KMS-11 (cell line): Measurements from ENCODE around the gene FHIT.

ENCODE experiments used
- H2AFZ ChIP-seq: fragments of 200-600 bp; sonication (generic); 2 replicates; pipeline ENCODE4 v1.6.1; 2016; ENCODE audit warnings: antibody characterized with exemption, mixed run types, low read depth
- H3K27ac ChIP-seq: fragments of 200-600 bp; sonication (generic); 2 replicates; pipeline ENCODE4 v1.6.1; 2016; ENCODE audit warnings: mild to moderate bottlenecking, mixed run types
- H3K27me3 ChIP-seq: fragments of 200-600 bp; sonication (generic); 2 replicates; pipeline ENCODE4 v1.6.1; 2017; ENCODE audit warnings: mild to moderate bottlenecking, low read depth, mixed run types, moderate library complexity; ENCODE audit not compliant: insufficient read depth
- H3K36me3 ChIP-seq: fragments of 200-600 bp; sonication (generic); 2 replicates; pipeline ENCODE4 v1.6.1; 2017; ENCODE audit warnings: mild to moderate bottlenecking, mixed run types; ENCODE audit not compliant: insufficient read depth
- H3K4me1 ChIP-seq: fragments of 200-600 bp; sonication (generic); 2 replicates; pipeline ENCODE4 v1.6.1; 2016; ENCODE audit warnings: mild to moderate bottlenecking, low read depth, mixed run types; ENCODE audit not compliant: poor library complexity, severe bottlenecking
- H3K4me2 ChIP-seq: fragments of 200-600 bp; sonication (generic); 2 replicates; pipeline ENCODE4 v1.7.0; 2016; ENCODE audit warnings: mild to moderate bottlenecking, mixed run types
- H3K4me3 ChIP-seq: fragments of 200-600 bp; sonication (generic); IDR thresholded peaks from 2 replicates; pipeline ENCODE4 v1.6.1; 2017; ENCODE audit warnings: low read depth, low read length, mixed read lengths; ENCODE audit not compliant: insufficient read depth
- H3K79me2 ChIP-seq: fragments of 200-600 bp; sonication (generic); 2 replicates; pipeline ENCODE4 v1.6.1; 2016; ENCODE audit warnings: low read depth, mixed run types; ENCODE audit not compliant: insufficient read depth
- H3K9ac ChIP-seq: fragments of 200-600 bp; sonication (generic); 2 replicates; pipeline ENCODE4 v1.6.1; 2016; ENCODE audit warnings: mild to moderate bottlenecking, mixed run types
- H4K20me1 ChIP-seq: fragments of 200-600 bp; sonication (generic); 2 replicates; pipeline ENCODE4 v1.6.1; 2016; ENCODE audit warnings: mild to moderate bottlenecking, mixed run types; ENCODE audit not compliant: insufficient read depth
- TF ChIP-seq, protein P1 (sequence below): fragments of 200-600 bp; sonication (generic); conservative IDR thresholded peaks from 2 replicates; pipeline ENCODE4 v1.6.1; 2017; ENCODE audit warnings: low read depth, mild to moderate bottlenecking, antibody characterized with exemption, low read length, moderate library complexity, mixed read lengths

The FHIT gene

DNA sequence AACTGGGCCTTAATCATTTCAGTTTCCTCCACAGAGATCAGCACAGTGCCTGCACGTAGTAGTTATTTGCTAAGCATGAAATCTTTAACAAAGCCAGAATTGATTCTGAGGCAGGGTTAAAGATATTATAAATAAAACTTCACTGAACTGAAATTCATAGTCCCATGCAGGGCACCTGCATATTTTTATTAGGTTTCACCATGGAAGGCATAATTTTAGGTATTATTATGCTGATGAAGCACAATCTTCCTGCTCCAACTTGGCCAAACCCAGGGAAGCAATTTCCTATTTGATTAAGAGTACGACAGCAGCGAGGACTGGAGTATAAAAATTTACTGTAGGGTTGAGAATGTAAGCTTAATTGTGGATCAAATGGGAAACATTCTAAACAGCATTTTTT lies 1131.0 kb downstream of the FHIT start:
- H3K79me2 ChIP-seq: no peaks in the 10 kb centered on the region
- no peak overlapping the region for H2AFZ ChIP-seq
- H3K9ac ChIP-seq: no peak overlapping the region
- H4K20me1 ChIP-seq: no peaks in the 10 kb centered on the region
- no peak overlapping the region for H3K27ac ChIP-seq
- TF ChIP-seq, protein P1, sequence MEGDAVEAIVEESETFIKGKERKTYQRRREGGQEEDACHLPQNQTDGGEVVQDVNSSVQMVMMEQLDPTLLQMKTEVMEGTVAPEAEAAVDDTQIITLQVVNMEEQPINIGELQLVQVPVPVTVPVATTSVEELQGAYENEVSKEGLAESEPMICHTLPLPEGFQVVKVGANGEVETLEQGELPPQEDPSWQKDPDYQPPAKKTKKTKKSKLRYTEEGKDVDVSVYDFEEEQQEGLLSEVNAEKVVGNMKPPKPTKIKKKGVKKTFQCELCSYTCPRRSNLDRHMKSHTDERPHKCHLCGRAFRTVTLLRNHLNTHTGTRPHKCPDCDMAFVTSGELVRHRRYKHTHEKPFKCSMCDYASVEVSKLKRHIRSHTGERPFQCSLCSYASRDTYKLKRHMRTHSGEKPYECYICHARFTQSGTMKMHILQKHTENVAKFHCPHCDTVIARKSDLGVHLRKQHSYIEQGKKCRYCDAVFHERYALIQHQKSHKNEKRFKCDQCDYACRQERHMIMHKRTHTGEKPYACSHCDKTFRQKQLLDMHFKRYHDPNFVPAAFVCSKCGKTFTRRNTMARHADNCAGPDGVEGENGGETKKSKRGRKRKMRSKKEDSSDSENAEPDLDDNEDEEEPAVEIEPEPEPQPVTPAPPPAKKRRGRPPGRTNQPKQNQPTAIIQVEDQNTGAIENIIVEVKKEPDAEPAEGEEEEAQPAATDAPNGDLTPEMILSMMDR: no peak
- no peaks in the 10 kb centered on the region for H3K36me3 ChIP-seq
- no peaks in the 10 kb centered on the region for H3K27me3 ChIP-seq
- H3K4me2 ChIP-seq: no peak overlapping the region
- H3K4me1 ChIP-seq: no peaks in the 10 kb centered on the region
- no peak overlapping the region for H3K4me3 ChIP-seq

DNA sequence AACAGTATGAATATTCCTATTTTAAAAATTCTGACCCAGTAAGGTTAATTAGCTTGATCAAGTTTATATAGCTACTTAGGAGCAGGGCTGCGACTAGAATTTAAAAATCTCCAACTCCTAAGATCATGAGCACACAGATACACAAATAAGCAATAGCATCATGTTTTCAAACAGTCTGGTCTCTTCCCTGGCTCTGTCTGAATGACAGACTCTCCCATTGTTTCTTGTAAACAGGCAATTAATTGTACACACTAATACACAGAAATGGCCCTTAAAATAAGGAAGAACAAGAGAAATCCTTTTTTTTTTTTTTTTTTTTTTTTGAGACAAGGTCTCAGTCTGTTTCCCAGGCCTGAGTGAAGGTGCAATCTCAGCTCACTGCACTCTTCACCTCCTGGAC lies 1137.1 kb downstream of the FHIT start:
- H3K4me1 ChIP-seq: no peaks in the 10 kb centered on the region
- no peak overlapping the region for H3K4me3 ChIP-seq
- no peak overlapping the region for H3K9ac ChIP-seq
- no peaks in the 10 kb centered on the region for H3K27me3 ChIP-seq
- H3K79me2 ChIP-seq: no peaks in the 10 kb centered on the region
- H3K27ac ChIP-seq: no peak overlapping the region
- no peaks in the 10 kb centered on the region for H4K20me1 ChIP-seq
- TF ChIP-seq, protein P1: no peak
- no peak overlapping the region for H3K4me2 ChIP-seq
- no peaks in the 10 kb centered on the region for H3K36me3 ChIP-seq
- no peak overlapping the region for H2AFZ ChIP-seq

DNA sequence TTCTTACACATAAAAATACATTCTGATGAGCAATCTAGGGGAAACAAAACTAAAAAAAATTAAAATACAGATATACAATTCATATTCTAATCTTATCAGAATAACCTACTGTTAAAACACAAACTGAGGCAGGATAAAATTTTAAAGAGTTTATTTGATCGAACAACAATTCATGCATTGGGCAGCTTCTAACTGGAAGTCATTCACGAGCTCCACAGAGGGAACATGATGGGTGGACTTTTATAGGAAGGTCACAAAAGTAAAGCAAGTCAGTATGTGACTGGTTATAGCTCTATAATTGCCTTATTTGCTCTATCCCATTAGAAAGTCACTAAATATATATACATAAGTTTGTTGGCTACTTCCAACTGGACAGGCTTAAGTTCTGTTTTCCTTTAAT lies 1144.0 kb downstream of the FHIT start:
- Histone ChIP-seq H3K79me2 (no peaks in the 10 kb centered on the region), H3K27me3 (no peaks in the 10 kb centered on the region), H3K36me3 (no peaks in the 10 kb centered on the region), H2AFZ (no peak overlapping the region), H3K27ac (no peak overlapping the region), H3K4me3 (no peak overlapping the region), H3K4me1 (no peaks in the 10 kb centered on the region), H3K4me2 (no peak overlapping the region), H4K20me1 (no peaks in the 10 kb centered on the region), H3K9ac (no peak overlapping the region)
- TF ChIP-seq, protein P1: no peak

DNA sequence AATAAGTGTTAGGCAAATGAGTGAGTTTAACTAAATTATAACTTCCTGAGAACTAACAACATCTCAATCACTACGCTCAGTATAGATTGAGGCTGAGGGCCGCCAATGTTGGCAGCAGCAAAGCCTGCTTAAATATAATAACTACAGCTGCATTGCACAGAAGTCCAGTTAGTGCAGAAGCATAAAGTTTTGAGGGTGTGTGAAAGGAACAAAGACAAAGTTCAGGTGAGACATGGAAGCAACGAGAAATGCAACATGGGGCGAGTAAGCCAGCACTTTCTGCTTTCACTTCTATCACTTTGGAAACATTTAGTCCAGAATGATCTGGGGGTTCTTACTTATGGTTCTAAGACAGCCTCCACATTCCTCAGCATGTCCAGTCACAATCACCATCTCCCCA lies 1149.1 kb downstream of the FHIT start:
- Histone ChIP-seq H3K9ac (no peak overlapping the region), H3K27ac (no peak overlapping the region), H3K4me1 (no peaks in the 10 kb centered on the region), H3K4me3 (no peak overlapping the region), H4K20me1 (no peaks in the 10 kb centered on the region), H3K27me3 (no peaks in the 10 kb centered on the region), H3K79me2 (no peaks in the 10 kb centered on the region), H3K36me3 (no peaks in the 10 kb centered on the region), H2AFZ (no peak overlapping the region), H3K4me2 (no peak overlapping the region)
- TF ChIP-seq, protein P1: no peak

DNA sequence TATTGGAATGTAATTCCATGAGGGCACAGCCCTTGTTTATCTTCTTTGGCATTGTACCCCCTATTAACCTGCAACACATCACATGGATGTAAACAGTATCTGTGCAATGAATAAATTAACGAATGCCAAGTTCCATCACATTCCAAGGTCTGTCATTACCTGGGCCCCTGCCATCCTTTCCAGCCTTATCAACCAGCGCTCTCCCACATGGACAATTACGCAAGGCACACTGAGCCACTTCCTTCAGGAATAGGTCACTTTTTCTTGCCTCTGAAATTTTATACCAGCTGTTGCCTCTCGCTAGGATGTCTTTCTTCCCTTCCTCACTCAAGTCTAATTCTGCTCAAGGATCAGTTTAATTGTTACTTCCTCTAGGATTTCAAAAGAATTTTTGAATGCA lies 1149.6 kb downstream of the FHIT start:
- Histone ChIP-seq H4K20me1 (no peaks in the 10 kb centered on the region), H3K36me3 (no peaks in the 10 kb centered on the region), H3K4me1 (no peaks in the 10 kb centered on the region), H3K27ac (no peak overlapping the region), H3K4me3 (no peak overlapping the region), H3K4me2 (no peak overlapping the region), H2AFZ (no peak overlapping the region), H3K9ac (no peak overlapping the region), H3K79me2 (no peaks in the 10 kb centered on the region), H3K27me3 (no peaks in the 10 kb centered on the region)
- TF ChIP-seq, protein P1: no peak
